ENCODE data around the gene APOBEC3A.

GRCh38 chr22:38996105-38996504, 38.7 kb downstream of the APOBEC3A start:
- TF ChIP-seq CTCF (conservative IDR thresholded peaks at IDR 0.05): no peak
- TF ChIP-seq EZH2 (IDR thresholded peaks at IDR 0.05; ENCODE audit: low read depth): no peak

All from PC-9 (cell line).